GM19193 (cell line): Measurements from ENCODE around the gene STAT3.

ENCODE experiments used
- POLR2A ChIP-seq: IDR thresholded peaks from 4 replicates; pipeline ENCODE4 v1.6.1; 2011; ENCODE audit not compliant: insufficient read depth, insufficient read length; ENCODE audit errors: extremely low read depth

Gene STAT3

GRCh38 chr17:42313773-42314566, 74.3 kb downstream of the STAT3 start:
- peak; percentile 22 for TF ChIP-seq POLR2A

GRCh38 chr17:42313389-42313772, 74.9 kb downstream of the STAT3 start:
- no peak for TF ChIP-seq POLR2A

GRCh38 chr17:42312285-42313130, 75.7 kb downstream of the STAT3 start:
- TF ChIP-seq POLR2A = no peak

GRCh38 chr17:42312035-42312284, 76.3 kb downstream of the STAT3 start:
- TF ChIP-seq POLR2A = no peak

- TF ChIP-seq POLR2A = peak; percentile 31
These were observed 76.8 kb downstream of the STAT3 start for GRCh38 chr17:42311240-42312034.

- TF ChIP-seq POLR2A = no peak
These were observed 77.4 kb downstream of the STAT3 start for GRCh38 chr17:42310787-42311215.

GRCh38 chr17:42309986-42310786, 78.1 kb downstream of the STAT3 start:
- peak; percentile 24 for TF ChIP-seq POLR2A

- TF ChIP-seq POLR2A = no peak
These were observed 79.1 kb downstream of the STAT3 start for GRCh38 chr17:42309142-42309541.

- no peak for TF ChIP-seq POLR2A
These were observed 79.8 kb downstream of the STAT3 start for GRCh38 chr17:42308446-42308845.

GRCh38 chr17:42307362-42307927, 80.8 kb downstream of the STAT3 start:
- TF ChIP-seq POLR2A = no peak

- TF ChIP-seq POLR2A = no peak
These were observed 81.9 kb downstream of the STAT3 start for GRCh38 chr17:42306385-42306667.

- no peak for TF ChIP-seq POLR2A
These were observed 82.5 kb downstream of the STAT3 start for GRCh38 chr17:42305543-42306384.

- TF ChIP-seq POLR2A = no peak
These were observed 83.8 kb downstream of the STAT3 start for GRCh38 chr17:42304187-42305030.

GRCh38 chr17:42303694-42304093, 84.5 kb downstream of the STAT3 start:
- TF ChIP-seq POLR2A = no peak
